Fibroblast of mammary gland (primary cell): ENCODE data around the gene ZBTB45.

Experiments used
- DNase-seq: peaks from one replicate; pipeline ENCODE4 v3.0.0-alpha.2; 2010; ENCODE audit warnings: low read depth
- H3K4me3 ChIP-seq: 2 replicates; pipeline ENCODE4 v1.5.1; 2011; ENCODE audit warnings: low read depth, mild to moderate bottlenecking, low read length, moderate library complexity; ENCODE audit not compliant: control insufficient read depth
- CTCF ChIP-seq: conservative IDR thresholded peaks from 2 replicates; pipeline ENCODE4 v1.5.1; 2011; ENCODE audit warnings: low read depth, low read length, inconsistent platforms; ENCODE audit not compliant: control insufficient read depth, insufficient read depth

ZBTB45 gene

GRCh38 chr19:58519355-58520256, at the start of gene ZBTB45:
ZBTB45 (minus strand) TSS chr19:58519810; CDS start chr19:58517673, 2,137 bp downstream.
- TF ChIP-seq CTCF: peak; percentile 54
- DNase-seq: peak; percentile 97
- peak within 1 kb of the TSS; percentile 79 for H3K4me3 ChIP-seq

- no peak overlapping the region for H3K4me3 ChIP-seq
- DNase-seq: no peak
- TF ChIP-seq CTCF: no peak
Observed at GRCh38 chr19:58568453-58569130, 49.0 kb upstream of the ZBTB45 start.

DNA sequence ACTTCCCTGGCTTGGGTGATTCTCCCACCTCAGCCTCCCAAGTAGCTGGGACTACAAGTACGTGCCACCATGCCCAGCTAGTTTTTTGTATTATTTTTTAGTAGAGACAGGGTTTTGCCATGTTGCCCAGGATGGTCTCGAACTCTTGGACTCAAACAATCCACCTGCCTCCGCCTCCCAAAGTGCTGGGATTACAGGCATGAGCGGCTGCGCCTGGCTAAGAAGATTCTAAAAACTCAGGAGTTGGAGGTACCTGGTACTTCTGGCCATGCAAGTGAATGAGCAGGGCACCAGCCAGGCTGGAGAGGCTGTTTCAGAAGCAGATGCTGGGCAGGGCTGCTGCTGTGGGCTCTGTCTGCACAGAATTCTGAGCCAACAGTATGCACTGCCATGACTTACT, 47.4 kb upstream of the ZBTB45 start:
- no peak overlapping the region for H3K4me3 ChIP-seq
- TF ChIP-seq CTCF: no peak
- DNase-seq: no peak

DNA sequence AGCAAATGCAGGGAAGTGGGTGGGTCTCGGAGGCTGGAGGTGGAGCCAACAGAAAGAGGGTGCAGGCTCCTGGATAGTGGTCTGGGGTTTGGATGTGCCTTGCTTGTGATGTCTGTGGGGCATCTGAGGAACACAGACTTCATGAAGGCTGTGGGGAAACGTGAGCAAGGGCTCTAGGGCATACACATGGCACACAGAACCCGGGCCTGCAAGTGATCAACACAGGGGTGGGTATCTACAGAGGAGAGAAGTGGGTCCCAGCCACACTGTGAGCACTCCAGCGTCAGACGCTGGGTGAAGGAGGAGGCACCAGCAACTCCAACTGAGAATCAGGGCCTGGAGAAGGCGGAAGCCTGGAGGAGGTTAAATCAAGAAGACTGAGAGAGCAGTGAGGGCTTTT, 44.2 kb upstream of the ZBTB45 start:
- TF ChIP-seq CTCF: no peak
- H3K4me3 ChIP-seq: no peak overlapping the region
- DNase-seq: no peak

DNA sequence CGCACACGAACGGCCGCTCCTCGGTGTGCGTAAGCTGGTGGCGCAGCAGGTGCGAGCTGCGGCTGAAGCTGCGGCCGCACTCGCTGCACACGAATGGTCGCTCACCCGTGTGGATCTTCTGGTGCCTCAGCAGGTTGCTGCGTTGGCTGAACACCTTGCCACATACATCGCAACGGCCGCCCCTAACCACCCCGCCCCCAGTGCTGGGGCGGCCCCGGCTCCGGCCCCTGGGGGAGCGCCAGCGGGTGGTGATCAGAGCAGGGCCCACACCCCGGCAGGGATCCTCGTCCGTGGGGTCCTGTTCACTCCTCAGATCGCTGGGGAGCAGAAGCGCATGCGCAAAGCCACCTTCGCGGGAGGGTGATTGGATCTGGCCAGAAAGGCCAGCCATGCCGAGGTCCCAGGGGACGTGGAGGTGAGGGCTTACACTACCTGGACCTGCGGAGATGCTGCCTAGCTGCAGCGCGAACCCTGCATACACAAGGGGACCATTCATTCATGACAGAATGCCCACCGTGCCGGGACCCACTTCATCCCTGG, 43.5 kb upstream of the ZBTB45 start:
- peak overlapping the region; percentile 10 for H3K4me3 ChIP-seq
- DNase-seq: no peak
- no peak for TF ChIP-seq CTCF

DNA sequence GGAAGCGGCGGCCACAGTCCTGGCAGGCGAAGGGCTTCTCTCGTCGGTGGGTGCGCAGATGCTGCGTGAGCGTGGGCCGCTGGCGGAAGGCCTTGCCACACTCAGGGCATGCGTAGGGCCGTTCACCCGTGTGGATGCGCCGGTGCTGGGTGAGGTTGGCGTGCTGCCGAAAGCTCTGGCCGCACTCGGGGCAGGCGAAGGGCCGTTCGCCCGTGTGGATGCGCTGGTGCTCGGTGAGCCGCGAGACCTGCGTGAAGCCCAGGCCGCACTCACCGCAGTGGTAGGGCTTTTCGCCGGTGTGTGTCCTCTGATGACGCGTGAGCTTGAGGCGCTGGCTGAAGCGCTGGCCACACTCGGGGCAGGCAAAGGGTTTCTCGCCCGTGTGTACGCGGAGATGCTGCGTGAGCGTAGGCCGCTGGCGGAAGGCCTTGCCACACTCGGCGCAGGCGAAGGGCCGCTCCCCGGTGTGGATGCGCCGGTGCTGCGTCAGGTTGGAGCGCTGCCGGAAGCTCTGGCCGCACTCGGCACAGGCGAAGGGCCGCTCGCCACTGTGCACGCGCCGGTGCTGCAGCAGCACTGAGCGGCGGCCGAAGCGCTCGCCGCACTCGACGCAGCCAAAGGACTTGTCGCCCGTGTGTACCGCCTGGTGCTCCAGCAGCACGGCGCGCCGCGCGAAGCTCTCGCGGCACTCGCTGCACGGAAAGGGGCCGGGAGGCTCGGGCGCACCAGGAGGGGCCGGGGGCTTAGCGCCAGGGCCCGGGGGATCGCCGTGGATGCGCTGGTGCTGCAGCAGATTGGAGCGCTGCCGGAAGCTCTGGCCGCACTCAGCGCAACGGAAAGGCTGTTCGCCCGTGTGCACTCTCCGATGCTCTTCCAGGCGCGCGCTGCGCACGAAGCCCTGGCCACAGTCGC, 42.8 kb upstream of the ZBTB45 start:
- peak overlapping the region; percentile 24 for H3K4me3 ChIP-seq

More for the DNA sequence above, 42.8 kb upstream of the ZBTB45 start:
- DNase-seq: peak; percentile 41
- TF ChIP-seq CTCF: no peak
